GM21786 (cell line): ENCODE data around the gene ZNF76.

Source experiments
- ATAC-seq: cut with Tn5 transposase; IDR thresholded peaks from one replicate; pipeline ENCODE4 v1.9.1; 2021; ENCODE audit not compliant: unreplicated experiment

Gene ZNF76

DNA sequence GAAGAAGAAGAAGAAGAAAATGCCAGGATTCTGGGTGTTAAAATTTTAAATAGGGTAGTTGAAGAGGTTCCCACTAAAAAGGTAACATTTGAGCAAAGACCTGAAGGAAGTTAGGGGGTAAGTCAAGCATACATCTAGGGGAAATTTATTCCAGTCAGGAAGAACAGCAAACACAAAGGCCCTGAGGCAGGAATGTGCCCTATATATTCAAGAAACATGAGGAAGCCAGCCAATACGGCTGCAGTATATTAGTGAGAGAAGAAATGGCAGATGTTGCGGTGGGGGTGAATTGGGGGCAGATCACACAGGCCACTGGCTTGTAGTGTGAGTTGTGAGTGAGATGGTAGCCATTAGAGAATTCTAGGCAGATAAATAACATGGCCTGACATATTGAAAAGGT is 6.0 kb downstream of the ZNF76 start:
- ATAC-seq, result no peak

DNA sequence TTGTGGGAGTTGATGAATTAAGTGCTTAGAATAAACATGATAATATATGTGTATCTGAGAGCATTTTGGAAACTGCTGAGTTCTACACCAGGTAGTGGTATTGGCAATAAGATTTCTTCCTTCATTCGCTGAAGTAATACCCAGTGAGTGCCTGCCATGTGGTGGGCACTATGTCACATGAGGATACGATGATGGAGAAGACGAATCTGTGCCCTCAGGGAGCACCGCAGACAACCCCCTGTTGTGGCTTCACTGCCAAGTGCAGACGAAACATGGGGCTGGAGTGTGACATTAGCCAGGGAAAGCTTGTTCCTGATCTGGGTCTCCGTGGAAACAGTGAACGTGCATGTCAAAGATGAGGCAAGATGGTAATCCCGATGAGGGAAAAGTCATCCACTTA is 7.9 kb downstream of the ZNF76 start:
- no peak for ATAC-seq

DNA sequence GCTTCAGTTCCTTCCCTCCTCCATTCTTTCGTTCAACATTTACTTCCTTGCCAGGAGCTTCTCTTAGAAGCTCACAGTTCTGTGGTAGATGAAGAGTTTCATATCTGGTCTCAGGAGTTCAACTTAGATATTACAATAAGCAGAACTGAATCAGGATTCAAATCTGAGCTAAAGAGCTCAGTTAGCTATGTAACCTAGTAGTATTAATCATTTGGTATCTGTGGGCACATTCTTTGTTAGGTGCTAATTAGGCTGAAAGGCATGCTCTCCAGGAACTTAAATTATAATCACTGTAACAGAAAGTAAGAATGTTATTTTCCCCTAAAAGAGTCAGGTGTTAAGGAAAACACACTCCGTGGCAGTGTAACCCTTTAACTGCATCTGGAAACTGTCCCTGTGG is 8.4 kb downstream of the ZNF76 start:
- no peak for ATAC-seq

DNA sequence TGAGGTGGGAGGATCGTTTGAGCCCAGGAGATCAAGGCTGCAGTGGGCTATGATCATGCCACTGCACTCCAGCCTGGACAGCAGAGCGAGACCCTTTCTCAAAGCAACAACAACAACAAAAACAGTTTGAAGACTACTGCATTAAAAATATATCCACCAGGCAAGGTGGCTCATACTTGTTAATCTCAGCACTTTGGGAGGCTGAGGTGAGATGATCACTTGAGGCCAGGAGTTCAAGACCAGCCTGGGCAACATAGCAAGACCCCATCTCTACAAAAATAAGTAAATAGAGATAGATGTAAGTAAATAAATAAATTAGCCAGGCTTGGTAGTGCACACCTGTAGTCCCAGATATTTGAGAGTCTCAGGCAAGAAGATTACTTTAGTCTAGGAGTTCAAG is 12.5 kb downstream of the ZNF76 start:
- ATAC-seq, result no peak

DNA sequence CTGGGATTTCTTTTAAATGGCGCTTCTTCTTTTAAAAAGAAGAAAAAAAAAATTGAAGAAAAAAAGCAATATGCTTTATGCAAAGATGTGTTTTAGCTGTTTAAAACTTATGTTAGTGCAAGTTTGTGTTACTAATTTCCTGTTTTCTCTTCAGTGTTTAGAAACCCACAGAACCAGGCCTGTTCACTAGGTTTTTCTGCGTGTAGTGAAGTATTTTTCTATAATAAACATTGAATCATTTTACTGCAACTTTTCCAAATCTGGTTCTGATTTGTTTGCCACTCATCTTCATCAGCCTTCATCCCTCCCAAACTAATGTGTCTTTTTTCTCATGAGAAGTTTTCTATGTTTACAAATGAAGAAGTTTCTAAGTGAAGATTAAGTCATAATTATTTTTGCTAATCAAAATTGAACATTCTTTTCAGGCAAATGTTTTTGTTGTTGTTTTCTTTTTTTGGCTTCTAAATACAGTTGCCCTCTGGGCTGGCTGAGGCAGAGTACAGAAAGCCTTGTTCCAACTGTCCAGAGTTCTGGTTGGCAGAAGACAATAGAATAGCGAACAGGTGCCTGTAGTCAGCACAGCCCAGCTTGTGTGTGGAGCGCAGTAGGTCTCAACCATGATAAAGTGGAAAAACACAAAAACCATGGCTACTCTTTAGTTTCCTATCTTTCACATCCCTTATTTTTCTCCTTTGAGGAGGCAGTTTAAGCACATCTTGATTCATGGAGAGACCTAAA is 14.5 kb downstream of the ZNF76 start:
- ATAC-seq, result no peak

DNA sequence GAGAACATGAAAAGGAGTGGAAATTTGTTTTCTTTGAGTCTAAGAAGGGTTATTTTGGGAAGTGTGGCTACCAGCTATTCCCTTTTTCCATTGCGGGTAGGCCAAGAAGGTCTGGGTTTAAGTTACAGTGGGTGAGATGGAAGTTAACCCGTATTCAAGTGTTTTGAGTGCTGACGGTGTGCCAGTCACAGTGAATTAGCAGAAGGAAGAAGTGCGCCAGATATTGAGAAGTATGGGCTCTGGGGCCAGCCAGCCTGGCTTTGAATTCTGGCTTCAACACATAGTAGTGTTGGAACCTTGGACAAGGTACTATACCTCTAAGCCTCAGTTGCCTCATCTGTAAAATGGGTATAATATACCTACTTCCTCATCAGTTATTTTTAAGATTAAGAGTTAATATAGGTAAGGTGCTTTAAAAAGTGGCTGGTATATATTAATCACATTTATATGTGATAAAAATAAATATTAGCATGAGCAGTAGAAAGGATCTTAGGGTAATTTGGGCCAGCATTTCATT is 16.3 kb downstream of the ZNF76 start:
- ATAC-seq, result no peak

DNA sequence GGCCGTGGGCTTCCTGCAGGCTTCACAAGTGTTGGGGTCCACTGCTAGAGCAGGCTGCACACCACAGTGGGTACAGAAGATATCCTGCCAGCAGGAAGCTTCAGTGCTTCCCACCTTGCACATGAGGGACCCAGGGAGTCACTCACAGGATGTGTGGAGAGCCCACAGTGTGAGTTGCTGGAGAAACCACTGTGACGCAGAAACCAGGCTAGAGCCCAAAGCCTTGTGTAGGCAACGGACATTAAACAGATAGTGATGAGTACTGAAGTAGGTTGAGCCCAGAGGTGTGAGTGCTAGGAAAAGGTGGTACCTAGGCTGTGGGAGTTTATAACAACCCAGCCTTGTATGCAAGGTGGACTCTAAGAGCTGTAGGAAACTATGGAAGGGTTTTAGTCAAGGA is 19.2 kb downstream of the ZNF76 start:
- ATAC-seq, result no peak

DNA sequence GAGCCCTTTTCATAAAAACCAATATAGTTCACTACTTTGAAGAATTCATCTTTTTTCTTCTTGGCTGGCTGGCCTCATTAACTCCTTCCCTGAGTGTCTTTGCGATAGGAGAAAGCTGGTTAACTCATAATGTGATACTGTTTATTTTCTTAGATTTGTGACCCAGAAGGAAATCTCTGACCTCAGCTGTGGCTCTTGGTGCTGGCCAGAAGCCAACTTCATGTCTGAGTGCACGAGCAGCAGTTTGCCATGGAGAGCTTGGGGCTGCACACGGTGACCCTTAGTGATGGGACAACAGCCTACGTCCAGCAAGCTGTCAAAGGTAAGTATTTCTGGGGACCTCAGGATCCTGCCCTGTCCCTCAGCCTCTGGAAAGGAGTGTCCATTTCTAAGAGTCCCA is 21.4 kb downstream of the ZNF76 start:
- ATAC-seq, result no peak

DNA sequence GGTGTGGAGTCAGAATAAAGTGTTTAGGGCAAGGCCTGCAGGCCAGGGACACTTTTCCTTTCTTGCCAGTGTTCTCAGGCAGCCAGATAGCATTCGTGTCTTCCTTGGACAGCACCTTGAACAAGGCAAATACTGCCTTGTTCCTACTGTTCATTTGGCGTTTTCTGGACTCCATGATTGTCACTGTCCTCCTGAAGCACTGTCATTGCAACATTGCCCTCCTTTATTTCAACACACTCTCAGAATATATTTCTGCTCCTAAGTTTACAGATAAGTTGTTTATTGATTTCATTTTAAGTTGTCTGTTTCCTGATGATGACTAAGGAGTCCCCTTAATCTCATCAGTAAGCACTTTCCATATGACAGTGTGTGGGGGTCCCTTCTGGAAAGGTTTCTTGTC is 22.9 kb downstream of the ZNF76 start:
- ATAC-seq, result no peak

DNA sequence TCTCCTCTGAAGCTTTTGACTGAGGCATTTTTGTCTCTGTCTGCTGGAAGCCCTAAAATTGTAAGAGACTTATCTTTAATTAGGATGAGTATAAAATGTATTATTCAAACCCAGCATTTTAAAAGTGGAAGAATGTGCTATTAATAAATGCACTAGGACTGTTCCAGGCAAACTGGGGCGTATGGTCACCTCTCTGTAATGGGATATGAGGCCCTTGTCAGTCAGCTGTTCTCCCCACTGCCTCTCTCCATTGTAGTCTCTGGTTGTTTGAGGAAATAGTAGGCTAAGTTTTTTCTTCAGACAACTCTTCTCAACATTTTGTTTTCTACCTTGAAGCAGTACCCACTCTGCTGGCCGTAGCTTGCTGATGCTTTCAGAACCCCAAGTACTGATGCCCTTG is 23.8 kb downstream of the ZNF76 start:
- no peak for ATAC-seq

DNA sequence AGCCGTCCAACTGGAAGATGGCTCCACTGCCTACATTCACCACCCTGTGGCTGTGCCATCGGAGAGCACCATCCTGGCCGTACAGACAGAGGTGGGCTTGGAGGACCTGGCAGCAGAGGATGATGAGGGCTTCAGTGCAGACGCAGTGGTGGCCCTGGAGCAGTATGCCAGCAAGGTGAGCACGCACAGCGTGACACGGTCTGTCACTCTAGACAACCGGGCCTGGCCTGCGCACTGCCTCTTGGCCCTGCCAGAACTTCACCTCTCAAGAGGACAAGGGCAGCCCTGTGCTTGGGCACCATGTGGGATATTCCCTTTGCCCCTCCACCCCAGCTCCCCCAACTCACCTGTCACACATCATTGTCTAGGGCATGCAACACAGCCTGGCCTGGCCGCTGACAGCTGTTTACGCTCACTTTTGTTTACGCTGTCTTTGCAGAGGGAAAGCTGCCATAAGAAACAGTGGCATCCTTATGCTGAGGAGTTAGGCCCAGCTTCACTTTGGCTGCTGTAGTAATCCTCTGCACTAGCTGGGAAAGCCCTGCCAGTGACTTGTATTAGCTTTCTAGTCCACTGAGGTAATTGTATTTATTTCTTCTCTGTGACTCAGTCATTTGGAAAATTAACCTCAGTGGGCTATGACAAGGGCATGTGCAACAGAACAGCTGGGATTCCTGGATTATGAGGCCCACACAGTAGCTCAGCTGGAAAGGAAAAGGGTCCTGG is 28.3 kb downstream of the ZNF76 start:
- ATAC-seq, result no peak

DNA sequence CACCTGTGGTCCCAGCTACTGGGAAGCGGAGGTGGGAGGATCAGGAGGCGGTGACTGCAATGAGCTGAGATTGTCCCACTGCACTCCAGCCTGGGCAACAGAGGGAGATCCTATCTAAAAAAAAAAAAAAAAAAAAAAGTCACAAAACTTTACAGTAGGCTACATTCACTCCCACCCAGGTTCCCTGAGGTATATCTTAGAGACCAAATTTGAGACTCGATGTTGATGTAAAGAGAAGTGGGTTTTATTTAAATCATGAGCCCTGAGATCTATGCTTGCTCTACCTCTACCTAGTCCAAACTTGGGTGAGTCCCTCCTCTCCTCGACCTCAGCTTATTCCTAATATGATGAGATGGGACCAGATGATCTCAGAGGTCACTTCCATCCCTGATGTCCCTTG is 29.3 kb downstream of the ZNF76 start:
- ATAC-seq, result no peak

DNA sequence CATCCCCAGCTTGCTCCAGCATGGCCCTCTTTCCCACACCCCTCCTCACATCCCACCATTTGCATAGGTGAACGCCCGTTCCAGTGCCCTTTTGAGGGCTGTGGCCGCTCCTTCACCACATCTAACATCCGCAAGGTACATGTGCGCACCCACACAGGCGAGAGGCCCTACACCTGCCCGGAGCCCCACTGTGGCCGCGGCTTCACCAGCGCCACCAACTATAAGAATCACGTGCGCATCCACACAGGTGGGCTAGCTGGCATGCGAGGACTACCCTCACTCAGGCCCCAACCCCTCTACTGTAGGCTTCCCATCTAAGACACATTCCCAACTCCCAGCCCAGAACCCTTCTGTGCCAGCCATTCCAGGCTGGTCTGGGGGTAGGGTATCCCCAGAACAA is 32.0 kb downstream of the ZNF76 start:
- ATAC-seq, result no peak

DNA sequence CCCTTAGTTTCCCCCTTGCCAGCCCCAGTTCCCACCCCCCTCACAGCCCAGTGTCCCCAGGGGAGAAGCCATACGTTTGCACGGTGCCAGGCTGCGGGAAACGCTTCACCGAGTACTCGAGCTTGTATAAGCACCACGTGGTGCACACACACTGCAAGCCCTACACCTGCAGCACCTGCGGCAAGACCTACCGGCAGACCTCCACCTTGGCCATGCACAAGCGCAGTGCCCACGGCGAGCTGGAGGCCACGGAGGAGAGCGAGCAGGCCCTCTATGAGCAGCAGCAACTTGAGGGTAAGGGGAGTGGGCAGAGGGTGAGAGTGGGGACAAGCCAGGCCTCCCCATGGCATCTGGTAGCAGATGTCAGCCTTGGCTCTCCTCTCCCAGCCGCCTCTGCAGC is 33.0 kb downstream of the ZNF76 start:
- ATAC-seq, result no peak

DNA sequence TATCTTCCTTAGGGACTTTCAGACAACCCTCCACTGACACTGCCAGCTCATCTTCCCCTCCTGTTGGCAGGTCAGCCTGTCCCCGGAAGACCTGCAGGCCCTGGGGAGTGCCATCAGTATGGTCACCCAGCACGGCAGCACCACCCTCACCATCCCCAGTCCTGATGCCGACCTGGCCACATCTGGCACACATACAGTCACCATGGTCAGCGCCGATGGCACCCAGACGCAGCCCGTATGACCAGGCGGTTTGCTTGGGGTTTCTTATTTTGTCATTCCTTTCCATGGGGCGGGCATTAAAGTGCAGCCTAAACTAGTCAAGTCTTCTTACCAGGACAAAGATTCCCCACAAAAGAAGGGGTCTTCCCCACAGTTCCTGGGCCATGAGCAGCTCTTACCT is 34.1 kb downstream of the ZNF76 start:
- ATAC-seq, result no peak

DNA sequence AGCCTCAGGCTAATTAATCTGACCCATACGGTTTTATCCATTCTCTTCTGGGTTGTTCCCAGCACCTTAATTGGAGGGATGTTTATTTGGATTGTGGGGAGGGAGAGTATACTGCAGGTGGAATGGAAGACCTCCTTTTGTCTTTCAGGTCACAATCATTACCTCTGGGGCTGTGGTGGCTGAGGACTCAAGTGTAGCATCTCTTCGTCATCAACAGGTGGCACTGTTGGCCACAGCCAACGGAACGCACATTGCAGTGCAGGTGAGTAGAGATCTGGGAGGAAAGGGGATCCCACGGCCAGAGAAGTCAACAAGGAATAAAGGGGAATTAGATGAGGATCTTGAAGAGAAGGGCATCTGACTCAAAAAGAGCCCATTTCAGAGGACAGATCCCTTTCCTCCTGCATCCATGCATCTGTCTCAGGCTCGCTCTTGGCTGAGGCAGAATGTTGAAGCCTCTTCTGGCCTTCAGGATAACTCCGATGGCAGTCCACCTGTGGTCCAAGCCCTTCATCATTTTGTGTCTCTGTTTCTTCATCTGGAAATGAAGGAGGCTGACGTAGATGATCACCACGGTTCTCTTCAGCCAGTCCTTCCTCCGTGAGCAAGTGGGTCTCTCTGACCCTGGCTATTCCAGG is 34.9 kb downstream of the ZNF76 start:
- ATAC-seq, result no peak

DNA sequence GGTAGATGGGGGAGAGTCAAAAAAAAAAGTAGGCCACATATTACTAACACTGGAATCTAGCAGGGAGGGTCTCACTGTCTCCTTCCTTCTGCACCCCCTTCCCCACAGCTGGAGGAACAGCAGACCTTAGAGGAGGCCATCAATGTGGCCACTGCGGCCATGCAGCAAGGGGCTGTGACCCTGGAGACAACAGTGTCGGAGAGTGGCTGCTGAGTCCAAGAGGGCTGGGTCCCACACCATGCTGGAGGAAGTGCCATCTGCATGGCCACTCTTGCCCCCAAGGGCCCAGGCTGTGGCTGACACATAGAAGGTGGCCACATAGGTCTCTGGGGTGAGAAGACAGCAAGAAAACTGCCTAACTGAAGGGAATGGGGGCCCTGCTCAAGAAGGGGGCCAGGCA is 35.5 kb downstream of the ZNF76 start:
- ATAC-seq, result no peak

DNA sequence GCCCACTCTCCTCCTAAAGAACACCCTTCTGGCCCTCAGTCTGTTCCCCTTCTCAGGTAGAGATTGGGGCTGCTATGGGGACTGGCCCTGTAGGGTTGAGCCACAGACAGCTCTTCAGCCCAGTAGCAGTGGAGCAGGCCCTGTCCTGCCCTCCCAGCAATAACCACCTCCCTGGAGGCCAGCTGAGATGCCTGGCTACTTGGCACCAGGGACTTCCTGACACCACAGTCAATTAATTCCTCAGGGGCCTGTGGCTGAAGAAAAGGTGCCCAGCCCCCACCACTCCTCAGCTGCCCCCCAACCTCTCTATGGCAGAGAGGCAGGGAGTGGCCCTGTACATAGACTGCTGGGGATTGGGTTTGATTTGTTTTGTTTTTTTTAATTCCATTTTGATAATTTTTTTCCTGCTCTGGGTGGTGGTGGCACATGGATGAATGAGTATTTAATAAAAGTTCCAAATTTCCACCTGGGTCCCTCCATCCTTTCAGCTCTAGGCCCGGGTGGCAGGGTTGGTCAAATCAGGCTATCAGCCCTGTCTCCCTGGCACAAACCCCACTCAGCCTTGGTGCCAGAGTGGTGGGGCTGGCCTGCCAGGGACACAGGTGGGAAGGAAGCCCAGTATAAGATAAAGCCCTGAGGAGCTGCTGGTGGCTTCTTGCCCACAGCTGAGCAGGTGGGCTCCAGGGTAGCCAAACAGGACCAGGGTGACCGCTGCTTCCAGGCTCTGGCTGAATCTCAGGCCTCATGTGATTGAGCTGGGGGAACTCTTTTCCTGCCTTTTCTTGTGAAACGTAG is 36.2 kb downstream of the ZNF76 start:
- ATAC-seq, result no peak

DNA sequence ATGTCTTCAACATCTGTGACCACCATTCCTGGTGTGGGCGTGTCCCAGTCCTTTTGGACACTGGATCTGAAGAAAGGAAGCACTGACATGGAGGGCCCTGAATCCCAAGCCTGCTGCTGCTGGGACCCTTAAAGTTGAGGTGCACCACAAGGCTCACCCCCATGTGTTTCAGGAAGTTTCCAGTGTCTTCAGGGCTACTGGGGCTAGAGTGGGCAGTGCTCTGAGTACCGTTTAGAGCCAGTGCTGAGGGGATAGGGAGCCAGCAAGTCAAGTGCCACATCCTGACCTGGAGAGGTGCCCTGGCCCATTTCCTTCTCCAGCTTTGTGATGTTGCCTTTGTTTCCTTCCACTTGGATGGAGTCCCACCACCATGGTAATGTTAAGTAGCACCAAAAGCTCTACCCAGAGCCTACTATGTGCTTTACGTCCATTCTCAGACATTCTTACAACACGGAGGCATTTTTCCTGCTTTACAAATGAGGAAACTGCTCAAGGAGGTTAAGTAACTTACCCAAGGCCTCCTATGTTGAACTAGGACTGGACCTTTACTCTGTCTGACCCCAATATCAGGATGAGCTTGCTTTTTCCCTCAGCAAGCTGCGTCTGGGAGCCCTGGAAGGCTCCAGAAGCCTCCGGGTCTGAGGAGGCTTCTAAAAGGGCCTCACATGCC is 37.5 kb downstream of the ZNF76 start:
- no peak for ATAC-seq

DNA sequence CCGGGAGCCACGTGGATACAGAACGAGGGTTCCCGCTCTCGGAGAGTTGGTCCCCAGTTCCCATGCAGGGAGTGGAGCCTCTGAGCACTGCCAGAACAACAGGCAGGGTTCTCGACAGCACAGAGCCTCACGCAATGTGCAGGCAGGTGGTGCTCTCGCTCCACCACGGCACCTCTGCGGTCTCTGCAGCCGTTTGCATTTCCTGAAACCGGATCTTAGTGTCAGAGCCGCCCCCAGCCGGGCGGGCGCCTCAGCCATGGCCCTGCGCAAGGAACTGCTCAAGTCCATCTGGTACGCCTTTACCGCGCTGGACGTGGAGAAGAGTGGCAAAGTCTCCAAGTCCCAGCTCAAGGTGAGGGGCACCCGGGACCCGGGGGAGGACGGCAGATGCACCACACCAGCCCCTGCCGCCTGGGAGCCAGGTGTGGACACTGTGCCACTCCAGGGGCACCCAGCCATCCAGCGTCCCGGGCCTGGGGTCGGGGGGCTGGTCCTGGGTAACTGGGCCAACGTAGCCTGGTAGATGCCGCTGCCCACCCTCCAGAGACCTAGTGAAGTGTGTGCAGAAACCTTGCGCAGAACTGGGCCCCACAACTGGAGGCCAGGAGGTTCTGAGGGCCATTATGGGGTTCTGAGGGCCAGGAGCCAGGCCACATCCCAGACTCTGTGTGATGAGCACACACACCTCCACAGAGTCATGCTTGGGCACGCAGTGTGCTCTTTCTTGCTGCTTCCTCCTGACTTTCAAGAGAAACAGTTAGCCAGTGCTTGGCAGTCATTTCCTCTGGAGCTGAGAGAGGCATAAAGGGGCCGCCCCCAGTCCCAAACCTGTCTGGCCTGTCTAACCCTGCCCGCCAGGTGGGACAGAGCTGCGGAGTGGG is 38.3 kb downstream of the ZNF76 start, which contains the start of gene DEF6:
Gene DEF6 (plus strand): TSS at position 218 of the 881 bp plus-strand sequence. CDS start 39 bp downstream, at position 257.
- peak; percentile 78 for ATAC-seq
